ENCODE results near the gene ANXA11.

- no peak for TF ChIP-seq CTCF (conservative IDR thresholded peaks at IDR 0.05; ENCODE audit: low read depth in 2 of 2)
- no peak for TF ChIP-seq EZH2 (IDR thresholded peaks at IDR 0.05; ENCODE audit: low read depth, unreplicated experiment)
- TF ChIP-seq CREB1 (CRISPR knock-in tag; IDR thresholded peaks at IDR 0.05; ENCODE audit: low read depth), result no peak
- TF ChIP-seq EZH2phosphoT487 (IDR thresholded peaks at IDR 0.05; ENCODE audit: unreplicated experiment), result no peak
Measured at GRCh38 chr10:80126876-80127275, 78.5 kb downstream of the ANXA11 start.

All from GM23338 (cell line).